WTC11 (cell line): ENCODE measurements around the gene WDR27.

ENCODE experiments used
- CTCF ChIP-seq: fragments of 200-600 bp; IDR thresholded peaks from 2 replicates; pipeline ENCODE4 v1.8.0; 2022; ENCODE audit warnings: antibody characterized with exemption
- GABPB1 ChIP-seq: sonication (generic); formaldehyde crosslinking; IDR thresholded peaks from 2 replicates; pipeline ENCODE4 v1.8.1; 2023; ENCODE audit warnings: mild to moderate bottlenecking, missing genetic modification reagents

- TF ChIP-seq CTCF, result no peak
- no peak for TF ChIP-seq GABPB1 (CRISPR knock-in tag)
Measured at GRCh38 chr6:169470790-169471189, 231.0 kb downstream of the WDR27 start.
